Liver (tissue), 3 donors: ENCODE data around the gene NEK7.

Experiments used
- GABPA ChIP-seq, 2 donors: IDR thresholded peaks in 1 of 2; conservative IDR thresholded peaks in 1 of 2; 2 replicates each; pipeline ENCODE4 v1.6.1; 2016; ENCODE audit warnings: antibody characterized with exemption in 2 of 2, mild to moderate bottlenecking in 1 of 2, moderate library complexity in 1 of 2
- HNF4G ChIP-seq: IDR thresholded peaks from 2 replicates; pipeline ENCODE4 v1.6.1; 2016; ENCODE audit warnings: antibody characterized with exemption
- RAD21 ChIP-seq, 2 donors: IDR thresholded peaks; 2 replicates each; pipeline ENCODE4 v1.6.1; 2016; ENCODE audit warnings: antibody characterized with exemption in 2 of 2, mild to moderate bottlenecking in 2 of 2
- RXRA ChIP-seq, 2 donors: IDR thresholded peaks; 2 replicates each; pipeline ENCODE4 v1.6.1; 2017 to 2018; ENCODE audit warnings: antibody characterized with exemption in 2 of 2, mild to moderate bottlenecking in 1 of 2
- SP1 ChIP-seq: IDR thresholded peaks from 2 replicates; pipeline ENCODE4 v1.6.1; 2018; ENCODE audit warnings: antibody characterized with exemption, mild to moderate bottlenecking
- TAF1 ChIP-seq: conservative IDR thresholded peaks from 2 replicates; pipeline ENCODE4 v1.6.1; 2016; ENCODE audit warnings: antibody characterized with exemption, mild to moderate bottlenecking
- YY1 ChIP-seq: IDR thresholded peaks from 2 replicates; pipeline ENCODE4 v1.6.1; 2016; ENCODE audit warnings: antibody characterized with exemption, mild to moderate bottlenecking
- TF ChIP-seq, protein P1 (sequence below): fragments of 150-350 bp; IDR thresholded peaks from 2 replicates; pipeline ENCODE4 v1.5.1; 2017; ENCODE audit warnings: improper control_type of control experiment, low read depth, low read length; ENCODE audit not compliant: missing input control
- TF ChIP-seq, protein P2 (sequence below): IDR thresholded peaks from 2 replicates; pipeline ENCODE4 v1.6.1; 2016; ENCODE audit warnings: antibody characterized with exemption
- TF ChIP-seq, protein P3 (sequence below): IDR thresholded peaks from 2 replicates; pipeline ENCODE4 v1.6.1; 2016; ENCODE audit warnings: antibody characterized with exemption, mild to moderate bottlenecking
- TF ChIP-seq, protein P4 (sequence below): IDR thresholded peaks from 2 replicates; pipeline ENCODE4 v1.6.1; 2016; ENCODE audit warnings: antibody characterized with exemption
- TF ChIP-seq, protein P5 (sequence below): IDR thresholded peaks from 2 replicates; pipeline ENCODE4 v1.6.1; 2016; ENCODE audit warnings: antibody characterized with exemption
- donor health status: healthy.
- donor health status: healthy.

DNA sequence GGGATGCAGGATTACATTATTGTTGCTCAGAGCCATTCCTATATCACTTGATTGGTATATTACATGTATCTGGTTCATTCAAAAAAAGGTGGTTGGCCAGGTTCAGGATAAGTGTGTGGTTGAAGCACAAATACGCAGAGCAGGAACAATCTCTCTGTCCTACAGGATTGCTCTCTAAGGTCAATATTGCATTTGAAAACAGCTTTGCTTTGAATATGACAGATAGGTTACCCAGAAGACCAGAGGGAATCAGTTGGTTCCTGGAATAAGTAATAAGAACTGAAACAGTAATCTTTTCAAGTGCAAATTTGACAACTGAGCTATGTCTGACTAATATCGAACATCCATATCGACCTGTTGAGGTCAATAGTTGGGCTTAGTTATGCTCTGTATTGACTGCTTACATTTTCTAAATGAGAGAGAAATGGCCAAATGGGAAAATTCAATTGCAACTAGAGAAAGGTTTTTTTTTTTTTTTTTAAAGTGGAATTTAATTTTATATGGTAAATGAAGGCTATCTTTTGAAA is 206.9 kb downstream of the NEK7 start:
- TF ChIP-seq, protein P1, sequence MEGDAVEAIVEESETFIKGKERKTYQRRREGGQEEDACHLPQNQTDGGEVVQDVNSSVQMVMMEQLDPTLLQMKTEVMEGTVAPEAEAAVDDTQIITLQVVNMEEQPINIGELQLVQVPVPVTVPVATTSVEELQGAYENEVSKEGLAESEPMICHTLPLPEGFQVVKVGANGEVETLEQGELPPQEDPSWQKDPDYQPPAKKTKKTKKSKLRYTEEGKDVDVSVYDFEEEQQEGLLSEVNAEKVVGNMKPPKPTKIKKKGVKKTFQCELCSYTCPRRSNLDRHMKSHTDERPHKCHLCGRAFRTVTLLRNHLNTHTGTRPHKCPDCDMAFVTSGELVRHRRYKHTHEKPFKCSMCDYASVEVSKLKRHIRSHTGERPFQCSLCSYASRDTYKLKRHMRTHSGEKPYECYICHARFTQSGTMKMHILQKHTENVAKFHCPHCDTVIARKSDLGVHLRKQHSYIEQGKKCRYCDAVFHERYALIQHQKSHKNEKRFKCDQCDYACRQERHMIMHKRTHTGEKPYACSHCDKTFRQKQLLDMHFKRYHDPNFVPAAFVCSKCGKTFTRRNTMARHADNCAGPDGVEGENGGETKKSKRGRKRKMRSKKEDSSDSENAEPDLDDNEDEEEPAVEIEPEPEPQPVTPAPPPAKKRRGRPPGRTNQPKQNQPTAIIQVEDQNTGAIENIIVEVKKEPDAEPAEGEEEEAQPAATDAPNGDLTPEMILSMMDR = no peak
- TF ChIP-seq, protein P2, sequence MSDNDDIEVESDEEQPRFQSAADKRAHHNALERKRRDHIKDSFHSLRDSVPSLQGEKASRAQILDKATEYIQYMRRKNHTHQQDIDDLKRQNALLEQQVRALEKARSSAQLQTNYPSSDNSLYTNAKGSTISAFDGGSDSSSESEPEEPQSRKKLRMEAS = no peak
- no peak for TF ChIP-seq TAF1
- TF ChIP-seq, protein P3, sequence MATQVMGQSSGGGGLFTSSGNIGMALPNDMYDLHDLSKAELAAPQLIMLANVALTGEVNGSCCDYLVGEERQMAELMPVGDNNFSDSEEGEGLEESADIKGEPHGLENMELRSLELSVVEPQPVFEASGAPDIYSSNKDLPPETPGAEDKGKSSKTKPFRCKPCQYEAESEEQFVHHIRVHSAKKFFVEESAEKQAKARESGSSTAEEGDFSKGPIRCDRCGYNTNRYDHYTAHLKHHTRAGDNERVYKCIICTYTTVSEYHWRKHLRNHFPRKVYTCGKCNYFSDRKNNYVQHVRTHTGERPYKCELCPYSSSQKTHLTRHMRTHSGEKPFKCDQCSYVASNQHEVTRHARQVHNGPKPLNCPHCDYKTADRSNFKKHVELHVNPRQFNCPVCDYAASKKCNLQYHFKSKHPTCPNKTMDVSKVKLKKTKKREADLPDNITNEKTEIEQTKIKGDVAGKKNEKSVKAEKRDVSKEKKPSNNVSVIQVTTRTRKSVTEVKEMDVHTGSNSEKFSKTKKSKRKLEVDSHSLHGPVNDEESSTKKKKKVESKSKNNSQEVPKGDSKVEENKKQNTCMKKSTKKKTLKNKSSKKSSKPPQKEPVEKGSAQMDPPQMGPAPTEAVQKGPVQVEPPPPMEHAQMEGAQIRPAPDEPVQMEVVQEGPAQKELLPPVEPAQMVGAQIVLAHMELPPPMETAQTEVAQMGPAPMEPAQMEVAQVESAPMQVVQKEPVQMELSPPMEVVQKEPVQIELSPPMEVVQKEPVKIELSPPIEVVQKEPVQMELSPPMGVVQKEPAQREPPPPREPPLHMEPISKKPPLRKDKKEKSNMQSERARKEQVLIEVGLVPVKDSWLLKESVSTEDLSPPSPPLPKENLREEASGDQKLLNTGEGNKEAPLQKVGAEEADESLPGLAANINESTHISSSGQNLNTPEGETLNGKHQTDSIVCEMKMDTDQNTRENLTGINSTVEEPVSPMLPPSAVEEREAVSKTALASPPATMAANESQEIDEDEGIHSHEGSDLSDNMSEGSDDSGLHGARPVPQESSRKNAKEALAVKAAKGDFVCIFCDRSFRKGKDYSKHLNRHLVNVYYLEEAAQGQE = no peak
- TF ChIP-seq, protein P4, sequence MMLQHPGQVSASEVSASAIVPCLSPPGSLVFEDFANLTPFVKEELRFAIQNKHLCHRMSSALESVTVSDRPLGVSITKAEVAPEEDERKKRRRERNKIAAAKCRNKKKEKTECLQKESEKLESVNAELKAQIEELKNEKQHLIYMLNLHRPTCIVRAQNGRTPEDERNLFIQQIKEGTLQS = no peak
- TF ChIP-seq HNF4G = no peak
- TF ChIP-seq, protein P5, sequence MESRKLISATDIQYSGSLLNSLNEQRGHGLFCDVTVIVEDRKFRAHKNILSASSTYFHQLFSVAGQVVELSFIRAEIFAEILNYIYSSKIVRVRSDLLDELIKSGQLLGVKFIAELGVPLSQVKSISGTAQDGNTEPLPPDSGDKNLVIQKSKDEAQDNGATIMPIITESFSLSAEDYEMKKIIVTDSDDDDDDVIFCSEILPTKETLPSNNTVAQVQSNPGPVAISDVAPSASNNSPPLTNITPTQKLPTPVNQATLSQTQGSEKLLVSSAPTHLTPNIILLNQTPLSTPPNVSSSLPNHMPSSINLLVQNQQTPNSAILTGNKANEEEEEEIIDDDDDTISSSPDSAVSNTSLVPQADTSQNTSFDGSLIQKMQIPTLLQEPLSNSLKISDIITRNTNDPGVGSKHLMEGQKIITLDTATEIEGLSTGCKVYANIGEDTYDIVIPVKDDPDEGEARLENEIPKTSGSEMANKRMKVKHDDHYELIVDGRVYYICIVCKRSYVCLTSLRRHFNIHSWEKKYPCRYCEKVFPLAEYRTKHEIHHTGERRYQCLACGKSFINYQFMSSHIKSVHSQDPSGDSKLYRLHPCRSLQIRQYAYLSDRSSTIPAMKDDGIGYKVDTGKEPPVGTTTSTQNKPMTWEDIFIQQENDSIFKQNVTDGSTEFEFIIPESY = no peak
- no peak for TF ChIP-seq SP1
- TF ChIP-seq YY1 = no peak
- TF ChIP-seq RXRA (IDR thresholded peaks at IDR 0.05) = no peak
- TF ChIP-seq GABPA (IDR thresholded peaks at IDR 0.05 in 1 of 2, conservative IDR thresholded peaks at IDR 0.05 in 1 of 2) = no peak
- no peak for TF ChIP-seq RAD21 (IDR thresholded peaks at IDR 0.05)
